H1 (cell line): ENCODE measurements around the gene MMP25. TPM values are rescaled to one million over a fixed set of nuclear protein-coding genes. Genes with fewer than 3 reads are reported as not detected.

Experiments used
- CTCF ChIA-PET: fragments of 300-600 bp; sonication (Branson Sonifier 250); formaldehyde crosslinking; loops from one replicate; lab custom pipeline; 2021; ENCODE audit not compliant: partially characterized antibody; lab: Charles Lee
- POLR2A ChIA-PET: fragments of 300-600 bp; sonication (Branson Sonifier 250); formaldehyde crosslinking; loops from one replicate; lab custom pipeline; 2021; ENCODE audit warnings: inconsistent platforms; ENCODE audit not compliant: partially characterized antibody; lab: Charles Lee
- DNase-seq, 2 experiments: peaks; one replicate each; pipeline versions ENCODE4 v3.0.0 to v3.0.0-alpha.2; 2010 to 2022; ENCODE audit warnings: low spot score in 2 of 2, low read depth in 1 of 2, mixed read lengths in 1 of 2
- FAIRE-seq: peaks from 2 replicates; lab custom pipeline; 2011; peaks lifted over from hg19 to GRCh38; lab: Jason Lieb, UNC
- H2AFZ ChIP-seq: 2 replicates; pipeline ENCODE4 v1.8.1; 2012; ENCODE audit warnings: low read length, inconsistent platforms
- H2AK5ac ChIP-seq: 2 replicates; pipeline ENCODE4 v1.6.1; 2013; ENCODE audit warnings: low read depth, low read length
- H2BK120ac ChIP-seq: replicated peaks from 2 replicates; pipeline ENCODE3; 2013; ENCODE audit warnings: low read depth, low read length, inconsistent platforms
- H2BK12ac ChIP-seq: 2 replicates; pipeline ENCODE4 v1.6.1; 2013; ENCODE audit warnings: low read depth, low read length
- H2BK15ac ChIP-seq: 2 replicates; pipeline ENCODE4 v1.6.1; 2013; ENCODE audit warnings: low read length
- H2BK20ac ChIP-seq: 2 replicates; pipeline ENCODE4 v1.6.1; 2013; ENCODE audit warnings: low read length
- H2BK5ac ChIP-seq: 2 replicates; pipeline ENCODE4 v1.6.1; 2013; ENCODE audit warnings: low read depth, low read length
- H3K14ac ChIP-seq: 2 replicates; pipeline ENCODE4 v1.6.1; 2013; ENCODE audit warnings: inconsistent platforms; ENCODE audit not compliant: insufficient read length
- H3K18ac ChIP-seq: 2 replicates; pipeline ENCODE4 v1.6.1; 2013; ENCODE audit warnings: low read length; ENCODE audit errors: extremely low read depth
- H3K23ac ChIP-seq: 2 replicates; pipeline ENCODE4 v1.6.1; 2013; ENCODE audit warnings: inconsistent platforms; ENCODE audit not compliant: insufficient read length
- H3K23me2 ChIP-seq: 2 replicates; pipeline ENCODE4 v1.6.1; 2013; ENCODE audit warnings: low read depth, low read length
- H3K27ac ChIP-seq: 2 replicates; pipeline ENCODE4 v1.6.1; 2011; ENCODE audit warnings: low read depth, low read length, inconsistent platforms
- H3K27me3 ChIP-seq, 4 experiments: replicated peaks in 1 of 4; 1 replicate in 1 of 4; 2 replicates in 3 of 4; pipeline versions ENCODE4 v1.6.1 to v1.8.1; 2011 to 2013; ENCODE audit warnings: low read length in 3 of 4, mild to moderate bottlenecking in 3 of 4, inconsistent platforms in 2 of 4, mixed read lengths in 2 of 4, moderate library complexity in 1 of 4; ENCODE audit not compliant: control insufficient read depth in 3 of 4, insufficient read depth in 3 of 4; ENCODE audit errors: extremely low read depth in 1 of 4
- H3K36me3 ChIP-seq, 4 experiments: 2 replicates each; pipeline versions ENCODE4 v1.6.1 to v1.8.1; 2011 to 2013; ENCODE audit warnings: mild to moderate bottlenecking in 4 of 4, low read length in 3 of 4, moderate library complexity in 2 of 4, control low read depth in 1 of 4, inconsistent platforms in 1 of 4; ENCODE audit not compliant: insufficient read depth in 4 of 4, control insufficient read depth in 2 of 4
- H3K4ac ChIP-seq: replicated peaks from 2 replicates; pipeline ENCODE3; 2013; ENCODE audit warnings: low read length, low read depth, mixed read lengths, inconsistent platforms; ENCODE audit not compliant: insufficient read length
- H3K4me1 ChIP-seq, 4 experiments: replicated peaks in 1 of 4; 1 replicate in 1 of 4; 2 replicates in 3 of 4; pipeline versions ENCODE4 v1.6.1 to v1.8.1; 2011 to 2013; ENCODE audit warnings: low read length in 3 of 4, inconsistent platforms in 2 of 4, mixed read lengths in 1 of 4; ENCODE audit not compliant: insufficient read depth in 4 of 4, control insufficient read depth in 3 of 4
- H3K4me2 ChIP-seq, 2 experiments: 2 replicates each; pipeline versions ENCODE4 v1.6.1 to v1.8.1; 2011 to 2013; ENCODE audit warnings: low read depth in 2 of 2, low read length in 2 of 2, control low read depth in 1 of 2, inconsistent platforms in 1 of 2, mild to moderate bottlenecking in 1 of 2; ENCODE audit not compliant: insufficient read depth in 1 of 2
- H3K4me3 ChIP-seq, 4 experiments: fragments of 200-600, 300-600 bp in 1 of 4; sonication (generic), shearing (Covaris generic), sonication (Bioruptor Twin) in 1 of 4; 2 replicates each; pipeline versions ENCODE4 v1.5.1 to v1.8.1; 2011 to 2016; ENCODE audit warnings: low read length in 4 of 4, low read depth in 3 of 4, control low read depth in 2 of 4, inconsistent platforms in 2 of 4, mild to moderate bottlenecking in 2 of 4, mixed read lengths in 1 of 4, moderate library complexity in 1 of 4; ENCODE audit not compliant: insufficient read depth in 2 of 4; ENCODE audit errors: extremely low read depth in 1 of 4
- H3K56ac ChIP-seq: replicated peaks from 2 replicates; pipeline ENCODE3; 2013; ENCODE audit warnings: low read depth, mild to moderate bottlenecking, mixed read lengths, low read length, inconsistent platforms; ENCODE audit not compliant: insufficient read length
- H3K79me1 ChIP-seq: 2 replicates; pipeline ENCODE4 v1.6.1; 2013; ENCODE audit warnings: low read depth, low read length, control low read depth
- H3K79me2 ChIP-seq, 2 experiments: 2 replicates each; pipeline versions ENCODE4 v1.6.1 to v1.8.1; 2012 to 2013; ENCODE audit warnings: low read length in 2 of 2, mild to moderate bottlenecking in 2 of 2, inconsistent platforms in 1 of 2; ENCODE audit not compliant: insufficient read depth in 2 of 2, control insufficient read depth in 1 of 2
- H3K9ac ChIP-seq, 4 experiments: replicated peaks in 1 of 4; 1 replicate in 1 of 4; 2 replicates in 3 of 4; pipeline versions ENCODE4 v1.6.1 to v1.8.1; 2011 to 2013; ENCODE audit warnings: low read depth in 3 of 4, low read length in 3 of 4, control low read depth in 2 of 4, mild to moderate bottlenecking in 2 of 4, moderate library complexity in 2 of 4, inconsistent platforms in 1 of 4; ENCODE audit errors: extremely low read depth in 1 of 4
- H3K9me3 ChIP-seq, 2 experiments: 2 replicates each; pipeline versions ENCODE4 v1.6.1 to v1.8.1; 2012 to 2013; ENCODE audit warnings: mild to moderate bottlenecking in 2 of 2, moderate library complexity in 2 of 2, control low read depth in 1 of 2, inconsistent platforms in 1 of 2, low read depth in 1 of 2, low read length in 1 of 2, mixed read lengths in 1 of 2; ENCODE audit not compliant: insufficient read depth in 2 of 2
- H4K20me1 ChIP-seq, 2 experiments: replicated peaks in 1 of 2; 2 replicates each; pipeline versions ENCODE3 to v1.8.1; 2011 to 2013; ENCODE audit warnings: inconsistent platforms in 2 of 2, low read length in 2 of 2, mild to moderate bottlenecking in 1 of 2; ENCODE audit not compliant: insufficient read depth in 2 of 2, control insufficient read depth in 1 of 2
- H4K5ac ChIP-seq: 2 replicates; pipeline ENCODE4 v1.6.1; 2013; ENCODE audit warnings: low read length, low read depth, mixed read lengths, inconsistent platforms; ENCODE audit not compliant: insufficient read length
- H4K8ac ChIP-seq: 2 replicates; pipeline ENCODE4 v1.8.0; 2013; ENCODE audit warnings: mild to moderate bottlenecking, moderate library complexity, low read length, inconsistent platforms; ENCODE audit not compliant: insufficient read depth; ENCODE audit errors: extremely low read depth
- H4K91ac ChIP-seq: replicated peaks from 2 replicates; pipeline ENCODE3; 2013; ENCODE audit warnings: low read length, mixed read lengths, inconsistent platforms; ENCODE audit not compliant: insufficient read length
- BRCA1 ChIP-seq: IDR thresholded peaks from 2 replicates; pipeline ENCODE4 v1.6.1; 2012; ENCODE audit warnings: low read depth, low read length, improper control_type of control experiment
- CEBPB ChIP-seq: IDR thresholded peaks from 2 replicates; pipeline ENCODE4 v1.6.1; 2012; ENCODE audit warnings: low read depth, low read length
- CHD1 ChIP-seq: IDR thresholded peaks from 2 replicates; pipeline ENCODE4 v1.6.1; 2012; ENCODE audit warnings: low read depth, low read length, improper control_type of control experiment
- CHD2 ChIP-seq: IDR thresholded peaks from 2 replicates; pipeline ENCODE4 v1.6.1; 2012; ENCODE audit warnings: low read length, improper control_type of control experiment
- GTF2F1 ChIP-seq: IDR thresholded peaks from 2 replicates; pipeline ENCODE4 v1.6.1; 2012; ENCODE audit warnings: low read depth, low read length, improper control_type of control experiment, borderline replicate concordance
- KDM5A ChIP-seq: fragments of 200-600 bp; IDR thresholded peaks from 2 replicates; pipeline ENCODE4 v1.7.1; 2012; ENCODE audit warnings: mild to moderate bottlenecking, low read length, inconsistent platforms, mixed read lengths
- MAX ChIP-seq: IDR thresholded peaks from 2 replicates; pipeline ENCODE4 v1.6.1; 2012; ENCODE audit warnings: inconsistent platforms
- POLR2A ChIP-seq, 2 experiments: IDR thresholded peaks; 1 replicate in 1 of 2; 2 replicates in 1 of 2; pipeline ENCODE4 v1.6.1; 2011; ENCODE audit warnings: low read depth in 2 of 2, low read length in 2 of 2, mild to moderate bottlenecking in 2 of 2; ENCODE audit errors: control extremely low read depth in 1 of 2
- SAP30 ChIP-seq: fragments of 300-600 bp; sonication (generic); IDR thresholded peaks from 2 replicates; pipeline ENCODE4 v1.7.1; 2012; ENCODE audit warnings: low read length, moderate library complexity, mild to moderate bottlenecking, inconsistent platforms; ENCODE audit not compliant: insufficient read depth, insufficient replicate concordance
- SRF ChIP-seq: IDR thresholded peaks from 2 replicates; pipeline ENCODE4 v1.6.1; 2011; ENCODE audit warnings: mild to moderate bottlenecking, low read depth, low read length, moderate library complexity
- ZNF274 ChIP-seq: IDR thresholded peaks from 2 replicates; pipeline ENCODE4 v1.7.0; 2012; ENCODE audit warnings: low read length, borderline replicate concordance; ENCODE audit errors: extremely low read depth
- WGBS, 2 experiments: shearing (Covaris generic) in 1 of 2; methylation state at CpG; one replicate each; pipeline versions ENCODE4 v1.1.6 to v1.1.7; 2013 to 2015; ENCODE audit warnings: low lambda C conversion rate in 2 of 2, mixed read lengths in 2 of 2, inconsistent platforms in 1 of 2, low coverage in 1 of 2, missing lambda C conversion rate in 1 of 2; ENCODE audit not compliant: insufficient replicate concordance in 2 of 2, insufficient coverage in 1 of 2, insufficient read length in 1 of 2; ENCODE audit errors: extremely low coverage in 1 of 2, missing lambda C conversion rate in 1 of 2; 5-methylcytosine and 5-hydroxymethylcytosine counted together
- polyA plus RNA-seq, 7 experiments: library from polyadenylated mRNA; depleted of rRNA in 3 of 7; stranded (reverse) in 5 of 7; unstranded in 2 of 7; fragments of >200 nt in 5 of 7; fragments of 200-250 nt in 2 of 7; gene quantifications; 1 replicate in 5 of 7; 2 replicates in 1 of 7; 4 replicates in 1 of 7; pipeline versions ENCODE4 v1.2.1 to v1.2.3, GENCODE V29; 2011 to 2013; ENCODE audit warnings: missing spikeins in 2 of 7, mixed read lengths in 2 of 7
- total RNA-seq: library from RNA; stranded (reverse); fragmentation: NEBNext Ultra II Directional; extraction: Animal tissue kit (Norgen Biotek cat#: 25700); gene quantifications from 2 replicates; pipeline ENCODE4 v1.2.1, GENCODE V29; 2021
- TF ChIP-seq, protein P1 (sequence below): IDR thresholded peaks from 2 replicates; pipeline ENCODE4 v1.6.1; 2012; ENCODE audit warnings: inconsistent platforms

The MMP25 gene
- total and polyA plus RNA-seq, 2 of the 8 experiments (the other 6 are each of a cell fraction or from before 2014, with no cell fraction given): 7.7 to 26.7 TPM

- Histone ChIP-seq H2AFZ (no peak overlapping the region), H3K9me3 (no peaks in the 10 kb centered on the region), H3K36me3 (no peaks in the 10 kb centered on the region), H4K8ac (no peak overlapping the region), H3K79me2 (no peaks in the 10 kb centered on the region), H2BK120ac (no peak overlapping the region), H3K27ac (no peak overlapping the region), H3K4me1 (peaks cover 0 to 26% (median 10%) of the 10 kb centered on the region in 4 experiments; a peak in 6 of 7 replicates), H2AK5ac (peak overlapping the region; percentile 70; the same call in 1 of the 2 replicates), H4K5ac (no peak overlapping the region), H3K4ac (no peak overlapping the region), H4K20me1 (peaks cover 0 to 2% of the 10 kb centered on the region in 2 experiments), H3K79me1 (no peaks in the 10 kb centered on the region), H3K18ac (no peak overlapping the region), H2BK20ac (no peak overlapping the region), H2BK15ac (0 out of 2 replicates have a peak overlapping the region, but pooled peaks have one; percentile 29), H3K9ac (no peak overlapping the region), H4K91ac (no peak overlapping the region), H3K4me2 (no peak overlapping the region), H2BK5ac (no peak overlapping the region), H3K14ac (no peak overlapping the region), H3K23ac (no peak overlapping the region), H3K27me3 (no peaks in the 10 kb centered on the region), H2BK12ac (0 out of 2 replicates have a peak overlapping the region, but pooled peaks have one; percentile 17), H3K23me2 (peaks cover 3% of the 10 kb centered on the region), H3K56ac (no peak overlapping the region), H3K4me3 (no peak overlapping the region)
- TF ChIP-seq GTF2F1 (no peak), SRF (no peak), CHD1 (no peak), POLR2A (IDR thresholded peaks at IDR 0.05; ENCODE audit: control extremely low read depth in 1 of 2, low read depth in 2 of 2, low read length in 2 of 2) (no peak), SAP30 (no peak), BRCA1 (no peak), MAX (no peak), ZNF274 (no peak), CEBPB (no peak), KDM5A (no peak), CHD2 (no peak)
- TF ChIP-seq, protein P1, sequence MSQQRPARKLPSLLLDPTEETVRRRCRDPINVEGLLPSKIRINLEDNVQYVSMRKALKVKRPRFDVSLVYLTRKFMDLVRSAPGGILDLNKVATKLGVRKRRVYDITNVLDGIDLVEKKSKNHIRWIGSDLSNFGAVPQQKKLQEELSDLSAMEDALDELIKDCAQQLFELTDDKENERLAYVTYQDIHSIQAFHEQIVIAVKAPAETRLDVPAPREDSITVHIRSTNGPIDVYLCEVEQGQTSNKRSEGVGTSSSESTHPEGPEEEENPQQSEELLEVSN: no peak
- POLR2A ChIA-PET: interaction anchor here (1.1 to 35.7 kb wide), 9 partner anchors 8 to 97 kb away, joined by 3 to 1808 read pairs (median 11); partner anchors contain the start of genes BICDL2, CLDN6, CLDN9 and HCFC1R1
- WGBS, 2 experiments: 92% methylated on average over 4 of the region's 4 CpGs; no CpG with 5 or more reads in 1 of the 2 experiments
- no peak for FAIRE-seq
- no peak for DNase-seq
- CTCF ChIA-PET: interaction anchor here (0.9 to 17.3 kb wide), 10 partner anchors 10 to 74 kb away, joined by 3 to 639 read pairs (median 8); partner anchors contain the start of genes BICDL2, CLDN6, CLDN9 and HCFC1R1
These were observed 45.8 kb upstream of the MMP25 start for GRCh38 chr16:3000540-3000939.
